AG09309 (cell line): ENCODE measurements around the gene FADS2.

Experiments
- DNase-seq: peaks from one replicate; pipeline ENCODE4 v3.0.0-alpha.2; 2010; ENCODE audit warnings: low read depth
- H3K4me3 ChIP-seq: 2 replicates; pipeline ENCODE4 v1.5.1; 2011; ENCODE audit warnings: mild to moderate bottlenecking, low read depth, low read length, moderate library complexity; ENCODE audit not compliant: control insufficient read depth
- TF ChIP-seq, protein P1 (sequence below): IDR thresholded peaks from 2 replicates; pipeline ENCODE4 v1.5.1; 2011; ENCODE audit warnings: mild to moderate bottlenecking, low read depth, low read length, inconsistent platforms; ENCODE audit not compliant: insufficient read depth, control insufficient read depth; ENCODE audit errors: missing control alignments

Gene FADS2

DNA sequence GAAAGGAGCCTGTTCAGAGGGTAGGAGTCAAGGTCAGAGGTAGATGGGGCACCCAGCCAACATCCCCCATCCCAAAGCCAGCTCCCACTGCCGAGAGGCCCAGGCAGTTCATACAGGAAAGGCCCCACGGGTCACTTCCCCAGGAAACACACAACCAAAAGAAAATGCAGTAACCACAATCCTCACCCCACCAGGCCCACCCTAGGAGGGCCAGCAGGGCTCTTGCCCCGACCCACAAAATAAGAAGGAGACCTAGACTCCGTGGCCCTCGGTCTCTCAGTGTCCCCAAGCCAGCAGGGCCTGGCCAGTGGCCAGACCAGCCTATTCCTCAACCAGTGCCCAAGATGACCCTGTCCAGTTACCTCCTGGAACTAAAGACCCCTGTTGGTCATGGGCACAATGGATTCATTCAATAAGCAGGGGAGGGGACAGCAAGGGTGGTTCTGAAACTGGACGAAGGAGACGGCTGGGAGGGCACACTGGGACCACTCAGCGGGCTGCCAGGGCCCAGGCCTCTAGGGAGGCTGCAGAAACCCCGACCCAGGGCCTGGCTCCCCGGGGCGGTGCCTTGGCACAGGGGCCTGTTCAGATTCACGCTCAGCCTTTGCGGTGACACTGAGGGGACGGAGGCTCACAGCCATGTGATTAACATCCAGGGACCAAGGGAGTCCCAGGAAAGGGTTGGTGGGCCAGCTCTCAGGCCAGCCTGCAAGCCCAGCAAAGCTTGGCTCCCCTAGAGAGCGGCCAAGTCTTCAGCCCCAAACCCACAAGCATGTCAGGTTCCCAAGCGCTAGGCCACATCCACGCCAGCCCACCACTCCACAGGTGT lies 83.8 kb downstream of the FADS2 start:
- H3K4me3 ChIP-seq: no peak overlapping the region
- DNase-seq: no peak
- TF ChIP-seq, protein P1, sequence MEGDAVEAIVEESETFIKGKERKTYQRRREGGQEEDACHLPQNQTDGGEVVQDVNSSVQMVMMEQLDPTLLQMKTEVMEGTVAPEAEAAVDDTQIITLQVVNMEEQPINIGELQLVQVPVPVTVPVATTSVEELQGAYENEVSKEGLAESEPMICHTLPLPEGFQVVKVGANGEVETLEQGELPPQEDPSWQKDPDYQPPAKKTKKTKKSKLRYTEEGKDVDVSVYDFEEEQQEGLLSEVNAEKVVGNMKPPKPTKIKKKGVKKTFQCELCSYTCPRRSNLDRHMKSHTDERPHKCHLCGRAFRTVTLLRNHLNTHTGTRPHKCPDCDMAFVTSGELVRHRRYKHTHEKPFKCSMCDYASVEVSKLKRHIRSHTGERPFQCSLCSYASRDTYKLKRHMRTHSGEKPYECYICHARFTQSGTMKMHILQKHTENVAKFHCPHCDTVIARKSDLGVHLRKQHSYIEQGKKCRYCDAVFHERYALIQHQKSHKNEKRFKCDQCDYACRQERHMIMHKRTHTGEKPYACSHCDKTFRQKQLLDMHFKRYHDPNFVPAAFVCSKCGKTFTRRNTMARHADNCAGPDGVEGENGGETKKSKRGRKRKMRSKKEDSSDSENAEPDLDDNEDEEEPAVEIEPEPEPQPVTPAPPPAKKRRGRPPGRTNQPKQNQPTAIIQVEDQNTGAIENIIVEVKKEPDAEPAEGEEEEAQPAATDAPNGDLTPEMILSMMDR: no peak

DNA sequence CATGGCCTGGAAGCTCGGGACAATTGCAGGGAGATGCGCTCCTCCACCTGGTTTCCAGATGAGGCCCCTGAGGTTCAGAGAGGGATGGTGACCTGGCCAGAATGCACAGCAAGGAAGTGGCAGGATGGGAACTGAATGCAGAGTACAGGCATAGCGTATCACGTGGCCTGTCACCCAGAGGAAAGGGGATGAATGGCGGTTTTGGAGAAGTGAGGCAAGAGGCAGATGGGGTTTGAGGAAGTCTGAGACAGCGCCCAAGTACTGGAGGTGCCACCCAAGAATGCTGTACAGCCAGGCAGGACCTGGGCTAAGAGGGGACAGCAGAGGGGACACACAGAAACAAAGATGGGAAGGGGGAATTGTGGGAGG lies 84.4 kb downstream of the FADS2 start:
- H3K4me3 ChIP-seq: no peak overlapping the region
- no peak for DNase-seq
- TF ChIP-seq, protein P1: no peak

DNA sequence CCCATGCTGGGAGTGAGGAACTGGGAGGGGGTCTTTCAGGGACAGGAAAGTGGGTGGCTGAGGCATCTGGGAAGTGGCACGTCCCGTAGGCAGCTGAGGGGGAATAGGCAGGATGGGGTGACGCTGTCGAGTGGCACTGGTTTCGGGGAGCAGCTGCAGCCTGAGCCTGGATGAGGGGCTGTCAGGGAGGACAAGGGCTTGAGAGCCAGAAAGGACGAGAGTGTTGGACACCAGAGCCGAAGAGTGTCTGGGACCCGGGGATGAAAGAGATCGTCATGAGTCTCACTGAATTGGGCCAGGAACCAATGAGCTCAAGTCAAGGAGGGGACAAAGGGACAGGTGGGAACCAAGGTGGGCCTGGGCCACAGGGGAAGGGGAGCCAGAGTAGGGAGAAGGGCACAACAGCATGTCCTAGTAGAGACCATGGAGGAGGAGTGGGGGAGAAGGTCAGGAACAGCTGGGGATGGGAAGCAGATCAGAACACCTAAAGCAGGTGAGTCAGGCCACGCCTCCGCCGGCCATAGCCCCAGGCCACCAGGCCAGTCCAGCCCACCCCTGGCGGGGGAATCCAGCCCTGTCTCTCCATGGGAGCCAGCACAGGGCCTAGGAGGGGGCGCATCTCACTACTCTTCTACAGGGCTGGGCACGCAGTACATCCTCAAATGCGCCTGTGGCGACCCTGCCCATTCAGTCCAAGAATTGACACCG lies 85.0 kb downstream of the FADS2 start:
- TF ChIP-seq, protein P1: no peak
- DNase-seq: no peak
- H3K4me3 ChIP-seq: no peak overlapping the region

DNA sequence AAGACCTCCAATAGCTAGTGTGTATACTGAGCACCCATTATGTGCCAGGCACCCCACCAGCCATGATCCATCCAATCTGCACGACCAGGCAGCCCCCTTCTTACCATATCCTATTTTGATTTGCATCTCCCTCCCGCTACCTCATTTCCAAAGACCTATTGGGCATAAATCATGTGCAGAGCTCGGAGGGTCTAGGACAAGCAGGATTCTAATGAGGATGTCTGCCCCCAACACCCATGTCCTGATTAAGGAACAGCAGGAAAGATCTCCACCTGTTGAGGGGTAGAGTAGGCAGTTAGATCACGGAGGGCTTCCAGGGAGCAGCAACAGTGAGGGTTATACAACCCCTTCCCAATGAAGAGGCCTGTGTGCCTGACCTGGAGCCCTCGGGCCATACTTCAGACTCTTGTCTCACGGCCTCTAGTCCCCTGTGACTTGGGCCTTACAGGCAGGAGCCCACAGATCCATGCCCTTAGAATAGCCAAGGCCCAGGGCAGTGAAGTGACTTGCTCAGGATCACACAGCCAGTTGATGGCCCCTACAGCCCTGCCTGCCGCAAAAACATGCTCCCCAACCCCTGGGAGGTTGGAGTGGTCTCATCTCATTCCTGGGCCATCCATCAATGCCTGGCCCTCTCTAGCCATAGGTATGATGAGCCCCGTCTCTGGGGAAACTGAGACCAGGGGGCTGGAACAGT lies 85.7 kb downstream of the FADS2 start:
- no peak for DNase-seq
- TF ChIP-seq, protein P1: no peak
- no peak overlapping the region for H3K4me3 ChIP-seq

DNA sequence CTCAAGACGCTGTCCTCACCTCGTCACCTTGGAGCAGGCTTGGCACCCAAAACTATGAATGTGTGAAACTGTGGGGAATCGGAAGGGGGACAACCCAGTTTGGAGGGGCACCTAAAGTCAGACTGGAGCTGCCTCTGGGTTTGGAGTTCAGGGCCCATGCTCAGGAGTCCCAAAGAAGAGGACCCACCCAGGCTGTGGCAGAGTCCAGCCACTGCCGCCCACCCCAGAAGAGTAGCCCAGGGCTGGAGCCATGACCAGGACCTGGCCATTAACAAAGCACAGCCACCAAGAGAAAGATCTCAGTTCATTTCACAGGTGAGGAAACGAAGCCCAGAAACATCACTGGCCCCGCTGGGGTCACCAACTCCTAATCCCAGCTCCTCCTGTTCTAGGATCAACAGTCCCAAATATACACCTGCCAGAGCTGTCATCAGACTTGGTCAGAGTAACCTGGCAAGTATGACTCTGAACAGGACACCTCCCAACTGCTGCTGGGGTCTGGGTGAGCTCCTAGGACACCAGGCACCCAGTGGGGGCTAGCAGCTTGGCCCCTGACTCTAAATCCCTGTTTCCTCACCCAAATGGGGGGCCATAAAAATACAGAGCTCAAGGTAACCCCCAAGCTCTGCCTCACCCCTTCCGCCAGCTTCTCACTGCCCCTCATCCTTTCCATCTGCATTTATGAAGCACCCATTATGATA lies 86.5 kb downstream of the FADS2 start:
- TF ChIP-seq, protein P1: no peak
- H3K4me3 ChIP-seq: no peak overlapping the region
- no peak for DNase-seq

DNA sequence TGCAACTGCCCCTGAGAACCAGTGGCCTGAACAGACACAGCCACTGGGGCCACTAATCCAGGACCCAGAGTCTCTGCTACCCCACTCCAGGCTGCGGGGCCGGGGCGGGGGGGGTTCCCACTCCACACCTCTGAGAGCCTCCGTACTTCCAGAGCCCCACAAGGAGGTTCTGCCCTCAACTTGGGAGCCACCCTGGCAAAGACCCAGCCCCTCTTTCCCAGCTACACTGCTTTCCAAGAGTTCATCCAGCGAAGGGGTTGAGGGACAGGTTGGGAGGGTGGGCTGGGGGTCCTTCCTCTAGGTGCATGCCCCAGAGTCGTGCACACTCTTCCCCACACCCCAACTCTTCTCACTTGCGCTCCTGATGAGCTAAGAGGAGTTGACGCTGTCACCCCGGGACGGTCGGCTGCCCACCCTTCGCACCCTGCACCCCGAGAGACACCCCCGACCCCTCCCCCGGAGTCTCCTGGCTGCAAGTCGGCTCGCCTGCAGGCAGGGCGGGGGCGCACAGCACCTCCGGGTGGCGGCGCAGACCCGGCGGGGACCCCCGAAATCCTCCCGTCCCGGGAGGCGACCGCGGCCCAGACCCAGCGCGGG lies 88.7 kb downstream of the FADS2 start:
- no peak for DNase-seq
- peak overlapping the region; percentile 71 for H3K4me3 ChIP-seq
- TF ChIP-seq, protein P1: no peak
